ENCODE data around the gene CLDN34.

The CLDN34 gene, protein sequence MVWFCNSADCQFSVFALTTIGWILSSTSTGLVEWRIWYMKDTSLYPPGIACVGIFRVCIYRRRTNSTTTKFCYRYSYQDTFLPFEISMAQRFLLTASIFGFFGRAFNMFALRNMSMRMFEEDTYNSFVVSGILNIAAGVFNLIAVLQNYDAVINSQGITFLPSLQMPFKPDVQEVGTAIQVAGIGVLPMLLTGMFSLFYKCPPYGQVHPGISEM

DNA sequence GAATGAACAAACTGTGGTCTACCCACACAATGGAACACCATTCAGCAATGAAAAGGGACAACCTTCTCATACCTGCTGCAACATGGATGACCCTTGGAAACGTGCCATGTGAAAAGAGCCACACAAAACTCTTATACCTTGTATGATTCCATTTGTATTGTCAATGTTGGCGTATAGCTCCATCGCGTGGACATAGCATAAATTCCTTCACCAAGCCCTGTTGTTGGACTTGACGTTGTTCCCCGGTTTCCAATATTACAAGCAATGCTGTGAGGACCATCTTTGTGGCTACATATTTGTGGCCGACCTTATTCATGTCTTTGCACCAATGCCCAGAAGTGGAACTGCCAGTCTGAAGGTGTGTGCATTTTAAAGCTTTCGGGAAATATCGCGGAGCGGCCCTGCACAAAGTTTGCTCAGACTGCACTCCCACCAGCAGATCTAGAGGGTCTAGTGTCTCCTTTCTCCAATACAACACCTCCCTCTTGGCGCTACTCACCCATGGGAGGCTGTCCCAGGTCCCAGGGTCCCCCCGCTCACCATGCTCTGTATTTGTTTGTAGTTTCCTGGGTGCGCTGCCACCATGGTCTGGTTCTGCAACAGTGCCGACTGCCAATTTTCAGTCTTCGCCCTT lies at the start of gene CLDN34:
CLDN34 (plus strand) TSS at position 584 of the 634 bp plus-strand sequence; CDS start at position 584, 0 bp downstream.
- no peak for ATAC-seq
- H3K27me3 Mint-ChIP-seq: peaks cover 12% of the 10 kb centered on the region
- no peaks in the 10 kb centered on the region for H3K4me1 Mint-ChIP-seq
- no peak within 1 kb of the TSS for H3K4me3 Mint-ChIP-seq
- no peak within 1 kb of the TSS for H3K27ac Mint-ChIP-seq
- H3K36me3 Mint-ChIP-seq: no peaks in the 10 kb centered on the region
- peaks cover 4% of the 10 kb centered on the region for H3K9me3 Mint-ChIP-seq

DNA sequence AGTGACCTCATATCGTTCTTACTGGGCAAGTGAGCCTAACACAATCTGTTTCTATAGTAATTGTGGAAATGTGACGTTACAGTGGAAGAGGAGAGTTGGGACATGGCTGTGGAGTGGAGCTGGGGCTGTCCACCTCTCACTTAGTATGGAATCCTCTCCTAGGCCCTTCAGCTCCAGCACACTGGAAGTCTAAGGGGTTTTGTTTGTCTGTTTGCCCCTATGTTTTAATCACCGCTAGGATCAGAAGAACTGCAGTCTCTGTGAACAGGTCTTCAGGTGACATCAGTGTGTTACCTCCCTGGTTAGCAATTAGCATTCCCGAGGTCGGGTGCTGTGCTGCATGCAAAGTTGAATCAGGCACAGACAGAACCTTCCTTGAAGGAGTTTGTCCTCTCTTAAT lies 49.3 kb upstream of the CLDN34 start:
- Mint-ChIP-seq H3K27me3 (peaks cover 10% of the 10 kb centered on the region), H3K4me1 (no peaks in the 10 kb centered on the region), H3K27ac (no peak overlapping the region), H3K4me3 (no peak overlapping the region), H3K9me3 (peaks cover 4% of the 10 kb centered on the region), H3K36me3 (no peaks in the 10 kb centered on the region)
- no peak for ATAC-seq

DNA sequence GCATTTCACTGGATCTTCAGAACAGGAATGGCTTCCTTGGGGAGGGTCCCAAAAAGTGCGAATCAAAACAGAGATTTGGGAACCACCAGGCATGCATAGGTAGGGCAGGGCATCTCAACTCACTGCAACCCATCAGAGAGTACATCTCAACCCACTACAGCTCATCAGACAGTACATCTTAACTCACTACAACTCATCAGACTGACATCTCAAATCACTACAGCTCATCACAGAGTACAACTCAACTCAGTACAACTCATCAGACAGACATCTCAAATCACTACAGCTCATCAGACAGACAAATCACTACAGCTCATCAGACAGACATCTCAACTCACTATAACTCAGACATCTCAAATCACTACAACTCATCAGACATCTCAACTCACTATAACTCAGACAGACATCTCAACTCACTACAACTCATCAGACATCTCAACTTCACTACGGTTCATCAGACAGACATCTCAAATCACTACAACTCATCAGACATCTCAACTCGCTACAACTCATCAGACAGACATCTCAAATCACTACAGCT lies 47.5 kb upstream of the CLDN34 start:
- Mint-ChIP-seq H3K36me3 (no peaks in the 10 kb centered on the region), H3K27me3 (peaks cover 10% of the 10 kb centered on the region), H3K4me3 (no peak overlapping the region), H3K4me1 (no peaks in the 10 kb centered on the region), H3K27ac (peak overlapping the region; percentile 30), H3K9me3 (peaks cover 4% of the 10 kb centered on the region)
- ATAC-seq: no peak

DNA sequence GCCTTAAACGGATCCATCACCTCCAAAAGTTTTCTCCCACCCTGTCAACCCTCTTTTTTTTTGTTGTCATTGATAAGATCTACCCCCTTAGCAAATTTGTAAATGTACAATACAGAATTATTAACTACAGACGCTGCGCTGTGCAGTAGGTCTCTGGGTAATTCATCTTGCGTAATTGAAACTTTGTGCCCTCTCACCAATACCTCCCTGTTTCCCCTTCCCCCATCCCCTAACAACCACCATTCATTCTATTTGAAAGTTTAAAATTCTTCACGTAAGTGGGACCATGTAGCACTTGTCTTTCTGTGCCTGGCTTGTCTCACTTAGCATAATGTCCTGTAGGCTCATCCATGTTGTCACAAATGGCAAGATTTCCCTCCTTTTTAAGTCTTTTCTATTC lies 45.8 kb upstream of the CLDN34 start:
- no peak overlapping the region for H3K4me3 Mint-ChIP-seq
- no peaks in the 10 kb centered on the region for H3K4me1 Mint-ChIP-seq
- no peaks in the 10 kb centered on the region for H3K36me3 Mint-ChIP-seq
- H3K27me3 Mint-ChIP-seq: peaks cover 10% of the 10 kb centered on the region
- peaks cover 4% of the 10 kb centered on the region for H3K9me3 Mint-ChIP-seq
- H3K27ac Mint-ChIP-seq: no peak overlapping the region
- no peak for ATAC-seq

DNA sequence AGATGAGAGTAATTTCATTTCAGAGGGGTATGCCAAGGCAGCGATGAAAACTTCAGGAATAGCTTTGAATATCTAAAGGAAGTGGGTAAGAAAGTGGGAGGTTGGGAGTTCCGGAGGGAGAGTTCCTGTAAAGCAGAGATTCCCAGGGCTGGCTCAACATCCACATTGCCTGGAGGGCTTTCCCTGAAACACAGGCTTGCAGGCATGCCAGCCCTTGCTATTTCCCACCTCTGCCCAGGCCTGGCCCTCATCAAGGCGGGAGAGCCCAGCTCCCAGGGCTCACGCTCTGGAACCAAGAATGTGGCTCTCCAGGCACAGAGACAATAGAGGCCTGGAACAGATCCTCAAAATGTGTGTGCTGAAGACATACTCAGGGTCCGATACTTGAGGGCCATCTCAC lies 43.8 kb upstream of the CLDN34 start:
- peaks cover 10% of the 10 kb centered on the region for H3K27me3 Mint-ChIP-seq
- ATAC-seq: no peak
- H3K4me3 Mint-ChIP-seq: no peak overlapping the region
- H3K36me3 Mint-ChIP-seq: no peaks in the 10 kb centered on the region
- no peak overlapping the region for H3K27ac Mint-ChIP-seq
- peaks cover 4% of the 10 kb centered on the region for H3K9me3 Mint-ChIP-seq
- no peaks in the 10 kb centered on the region for H3K4me1 Mint-ChIP-seq

DNA sequence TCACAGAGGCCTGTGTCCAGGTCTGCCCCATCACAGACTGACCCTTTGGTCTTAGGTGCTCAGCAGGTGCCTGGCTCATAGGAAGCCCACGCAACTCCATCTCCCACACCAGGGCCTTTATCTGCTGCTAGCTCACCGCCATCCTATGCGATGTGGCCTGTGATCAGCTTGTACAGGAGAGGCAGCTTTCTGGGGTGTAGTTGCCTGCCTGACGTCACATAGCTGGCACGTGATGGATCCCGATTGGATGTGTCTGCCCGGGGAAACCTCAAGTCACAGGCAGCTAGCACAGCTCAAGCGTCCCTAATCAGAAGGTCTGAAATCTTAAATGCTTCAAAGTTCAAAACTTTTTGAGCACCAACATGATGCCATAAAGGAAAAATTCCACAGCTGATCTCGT lies 41.2 kb upstream of the CLDN34 start:
- Mint-ChIP-seq H3K27ac (no peak overlapping the region), H3K27me3 (no peaks in the 10 kb centered on the region), H3K36me3 (no peaks in the 10 kb centered on the region), H3K9me3 (no peaks in the 10 kb centered on the region), H3K4me1 (no peaks in the 10 kb centered on the region), H3K4me3 (no peak overlapping the region)
- ATAC-seq: no peak

DNA sequence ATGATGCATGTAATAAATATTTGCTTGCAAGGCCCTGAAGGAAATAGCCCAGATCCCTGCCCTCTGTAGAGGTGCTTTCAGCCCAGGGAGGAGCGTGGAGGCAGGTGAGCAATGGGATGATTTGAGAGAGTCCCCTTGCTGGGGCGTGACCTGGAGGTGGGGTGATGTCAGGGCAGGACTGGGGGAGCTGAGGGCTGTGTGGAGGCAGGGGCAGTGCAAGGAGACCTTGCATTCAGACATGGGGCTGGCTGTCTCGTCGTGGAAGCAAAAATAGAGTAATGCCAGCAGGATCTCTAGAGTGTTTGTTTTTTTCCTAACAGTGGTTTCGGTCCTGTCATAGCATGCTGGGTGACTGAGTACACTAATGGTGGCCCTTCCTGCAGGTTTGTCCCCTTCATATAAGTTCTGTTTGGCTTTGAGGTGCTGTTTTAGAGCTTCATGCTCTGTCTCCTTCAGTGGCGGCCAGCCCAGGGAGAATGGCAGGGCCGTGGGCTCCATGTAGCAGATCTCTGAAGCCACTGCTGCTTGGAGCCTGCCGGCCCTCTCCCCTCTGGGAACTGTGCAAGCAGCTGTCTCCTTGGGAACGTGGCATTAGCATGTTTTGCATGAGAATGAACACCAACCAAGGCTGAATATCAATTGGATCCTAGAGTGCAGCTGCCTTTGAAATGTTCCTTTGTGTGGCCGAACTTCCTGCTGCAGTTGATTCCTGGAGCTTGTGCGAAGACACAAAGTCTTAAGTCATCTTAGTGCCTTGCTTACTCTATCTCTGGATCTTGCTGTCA lies 39.3 kb upstream of the CLDN34 start:
- Mint-ChIP-seq H3K4me1 (no peaks in the 10 kb centered on the region), H3K27me3 (no peaks in the 10 kb centered on the region)
- no peak for ATAC-seq

DNA sequence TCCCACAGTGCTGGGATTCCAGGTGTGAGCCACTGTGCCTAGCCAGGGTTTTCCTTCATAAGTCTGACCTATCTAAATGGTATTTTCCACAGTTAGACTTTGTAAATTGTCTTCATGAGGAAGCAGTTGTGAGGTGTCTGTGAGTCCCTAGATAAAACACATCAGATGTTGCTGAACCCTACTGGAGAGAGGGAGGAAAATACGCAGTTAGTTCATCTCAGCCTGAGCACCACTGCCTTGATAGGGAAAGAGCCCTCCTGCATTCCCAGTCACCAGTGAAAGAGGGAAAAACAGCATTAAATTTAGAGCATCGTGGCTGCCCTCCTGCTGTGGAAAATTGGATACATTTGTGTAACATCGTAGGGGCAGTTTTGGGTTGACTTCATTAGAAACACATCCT lies 31.7 kb upstream of the CLDN34 start:
- H3K4me1 Mint-ChIP-seq: peaks cover under 1% of the 10 kb centered on the region
- no peaks in the 10 kb centered on the region for H3K27me3 Mint-ChIP-seq
- H3K36me3 Mint-ChIP-seq: no peaks in the 10 kb centered on the region
- H3K9me3 Mint-ChIP-seq: no peaks in the 10 kb centered on the region
- H3K4me3 Mint-ChIP-seq: no peak overlapping the region
- H3K27ac Mint-ChIP-seq: no peak overlapping the region
- ATAC-seq: no peak

More for the DNA sequence above, 39.3 kb upstream of the CLDN34 start:
- no peaks in the 10 kb centered on the region for H3K36me3 Mint-ChIP-seq
- no peak overlapping the region for H3K27ac Mint-ChIP-seq
- H3K9me3 Mint-ChIP-seq: no peaks in the 10 kb centered on the region
- H3K4me3 Mint-ChIP-seq: no peak overlapping the region

DNA sequence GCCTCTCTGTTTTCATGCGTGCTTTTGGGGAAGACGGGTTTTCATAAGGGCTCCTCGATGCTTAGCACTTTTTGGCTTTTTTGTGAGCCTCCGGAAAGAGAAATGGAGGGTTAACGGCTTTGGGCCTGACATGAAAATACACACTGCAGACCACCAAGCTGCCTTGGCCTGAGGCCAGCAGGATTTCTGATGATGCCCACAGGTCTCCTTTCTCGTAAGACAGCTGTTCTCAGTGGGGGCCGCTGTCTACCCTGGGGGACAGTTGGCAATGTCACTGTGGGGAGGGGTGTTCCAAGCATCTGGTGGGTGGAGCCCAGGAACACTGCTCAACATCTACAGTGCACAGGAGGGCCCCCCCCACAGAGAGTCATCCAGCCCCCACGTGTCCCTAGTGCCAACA lies 29.4 kb upstream of the CLDN34 start:
- no peak overlapping the region for H3K27ac Mint-ChIP-seq
- no peaks in the 10 kb centered on the region for H3K27me3 Mint-ChIP-seq
- H3K4me1 Mint-ChIP-seq: peaks cover 17% of the 10 kb centered on the region
- H3K36me3 Mint-ChIP-seq: no peaks in the 10 kb centered on the region
- H3K4me3 Mint-ChIP-seq: no peak overlapping the region
- ATAC-seq: no peak
- no peaks in the 10 kb centered on the region for H3K9me3 Mint-ChIP-seq

DNA sequence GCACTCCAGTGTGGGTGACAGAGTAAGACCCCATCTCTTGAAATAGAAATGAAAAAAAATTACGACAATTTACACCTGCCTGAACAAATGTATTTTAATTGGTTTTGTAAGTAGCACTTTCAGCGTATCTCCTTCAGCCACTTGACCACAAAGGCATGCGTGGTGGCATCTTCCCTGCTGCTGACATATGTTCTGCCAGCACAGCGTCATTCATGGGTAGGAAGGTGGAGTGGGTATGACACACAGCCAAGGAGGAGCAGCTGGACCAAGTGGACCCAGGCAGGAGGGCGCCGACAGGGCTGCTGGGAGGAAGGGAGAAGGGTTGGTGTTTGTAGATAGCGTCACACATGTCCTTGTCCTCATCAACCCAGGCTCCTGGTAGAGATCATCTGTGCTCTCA lies 28.6 kb upstream of the CLDN34 start:
- no peak overlapping the region for H3K4me3 Mint-ChIP-seq
- no peak for ATAC-seq
- no peaks in the 10 kb centered on the region for H3K36me3 Mint-ChIP-seq
- H3K27ac Mint-ChIP-seq: no peak overlapping the region
- peaks cover 3% of the 10 kb centered on the region for H3K9me3 Mint-ChIP-seq
- no peaks in the 10 kb centered on the region for H3K27me3 Mint-ChIP-seq
- peaks cover 22% of the 10 kb centered on the region for H3K4me1 Mint-ChIP-seq

DNA sequence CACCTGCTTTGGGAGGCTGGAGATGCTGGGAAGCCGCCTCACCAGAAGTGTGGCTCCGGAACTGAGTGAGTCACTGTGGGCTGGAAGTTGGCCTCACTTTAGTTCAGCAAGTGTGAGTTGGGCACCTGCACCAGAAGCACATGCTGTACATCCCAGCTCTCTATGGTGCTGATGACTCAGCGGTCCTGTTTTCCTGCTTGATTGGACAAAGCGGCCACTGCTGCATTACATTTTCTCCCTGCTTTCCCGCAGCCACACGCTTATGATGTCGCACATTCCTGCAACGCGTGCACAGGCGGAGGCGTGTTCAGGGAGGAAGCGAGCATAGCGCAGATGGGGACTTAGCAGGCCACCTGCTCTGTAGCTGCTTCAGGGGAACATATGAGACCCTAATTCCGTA lies 26.7 kb upstream of the CLDN34 start:
- ATAC-seq: no peak
- Mint-ChIP-seq H3K9me3 (peaks cover 3% of the 10 kb centered on the region), H3K4me1 (peaks cover 23% of the 10 kb centered on the region), H3K4me3 (no peak overlapping the region), H3K27ac (peak overlapping the region; percentile 85), H3K36me3 (no peaks in the 10 kb centered on the region), H3K27me3 (no peaks in the 10 kb centered on the region)

DNA sequence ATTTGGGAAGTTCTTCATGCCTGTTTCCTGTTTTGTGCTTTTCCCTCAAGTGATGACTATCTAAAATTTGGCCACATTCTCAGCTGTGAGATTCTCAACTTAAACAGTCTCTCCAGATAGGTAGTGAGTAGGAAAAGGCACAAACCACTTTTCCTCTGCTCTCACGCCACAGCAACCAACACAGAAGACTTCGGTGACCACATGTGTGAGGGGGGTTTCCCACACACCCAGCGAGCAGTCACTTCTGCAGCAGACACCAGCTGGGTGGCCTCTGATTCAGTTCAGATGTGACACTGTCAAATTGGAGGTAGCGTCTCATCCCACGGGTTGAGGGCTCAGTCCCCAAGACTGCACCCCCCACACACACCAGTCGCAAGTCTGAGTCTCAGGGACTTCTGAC lies 25.1 kb upstream of the CLDN34 start:
- no peaks in the 10 kb centered on the region for H3K36me3 Mint-ChIP-seq
- peak overlapping the region; percentile 85 for H3K27ac Mint-ChIP-seq
- H3K4me1 Mint-ChIP-seq: peaks cover 23% of the 10 kb centered on the region
- peaks cover 3% of the 10 kb centered on the region for H3K9me3 Mint-ChIP-seq
- H3K4me3 Mint-ChIP-seq: peak overlapping the region; percentile 38
- ATAC-seq: peak; percentile 94
- H3K27me3 Mint-ChIP-seq: no peaks in the 10 kb centered on the region

DNA sequence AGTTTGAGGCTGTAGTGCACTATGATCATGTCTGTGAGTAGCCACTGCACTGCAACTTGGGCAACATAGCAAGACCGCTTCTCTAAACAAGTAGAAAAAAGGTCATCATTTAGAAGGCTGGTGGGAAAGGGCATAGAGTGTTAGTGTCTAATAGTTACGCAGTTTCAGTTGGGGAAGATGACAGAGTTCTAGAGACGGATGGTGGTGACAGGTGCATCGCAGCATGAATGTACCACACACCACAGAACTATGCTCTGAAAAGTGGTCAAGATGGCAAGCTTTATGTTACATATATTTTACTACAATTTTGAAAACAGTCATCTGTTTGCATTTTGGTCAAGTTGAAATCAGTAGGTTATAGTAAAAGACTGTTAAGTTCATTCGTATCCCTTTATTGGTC lies 23.7 kb upstream of the CLDN34 start:
- Mint-ChIP-seq H3K9me3 (peaks cover 3% of the 10 kb centered on the region), H3K27ac (peak overlapping the region; percentile 85), H3K27me3 (no peaks in the 10 kb centered on the region), H3K4me1 (peaks cover 23% of the 10 kb centered on the region), H3K36me3 (no peaks in the 10 kb centered on the region), H3K4me3 (no peak overlapping the region)
- ATAC-seq: peak; percentile 42

DNA sequence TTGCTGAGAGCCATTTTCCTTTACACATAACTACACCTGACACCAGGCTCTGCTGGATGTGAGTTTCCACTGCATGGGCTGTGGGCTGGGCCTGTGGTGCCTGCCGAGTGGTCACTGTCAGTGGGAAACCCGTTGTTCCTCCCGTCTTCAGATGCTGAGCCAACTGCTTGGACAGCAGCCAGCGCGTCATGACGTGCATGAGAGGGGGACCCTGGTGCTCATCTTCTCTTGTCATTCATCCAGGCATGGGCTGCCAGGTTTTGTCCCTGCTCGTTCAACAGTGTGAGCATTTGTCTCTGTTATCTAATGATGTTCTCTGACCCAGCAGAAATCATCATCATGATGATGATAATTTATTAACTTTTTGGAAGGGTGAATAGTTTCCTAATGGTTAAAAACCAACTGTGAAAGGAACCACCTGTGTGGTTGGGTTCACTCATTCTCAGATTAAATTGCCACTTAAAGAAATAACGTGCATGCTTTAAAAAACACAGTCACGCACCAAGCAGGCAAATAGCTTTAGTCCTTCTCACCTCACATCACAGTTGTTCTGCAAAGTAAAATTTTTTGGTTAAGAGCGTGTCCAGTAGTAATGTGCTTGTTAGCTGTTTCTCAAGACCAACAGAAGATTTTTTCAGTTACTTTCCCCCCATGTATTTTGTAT lies 19.9 kb upstream of the CLDN34 start:
- no peak for ATAC-seq
- no peak overlapping the region for H3K4me3 Mint-ChIP-seq
- no peak overlapping the region for H3K27ac Mint-ChIP-seq
- H3K27me3 Mint-ChIP-seq: no peaks in the 10 kb centered on the region
- H3K4me1 Mint-ChIP-seq: peaks cover 11% of the 10 kb centered on the region
- no peaks in the 10 kb centered on the region for H3K36me3 Mint-ChIP-seq
- H3K9me3 Mint-ChIP-seq: peaks cover 3% of the 10 kb centered on the region

DNA sequence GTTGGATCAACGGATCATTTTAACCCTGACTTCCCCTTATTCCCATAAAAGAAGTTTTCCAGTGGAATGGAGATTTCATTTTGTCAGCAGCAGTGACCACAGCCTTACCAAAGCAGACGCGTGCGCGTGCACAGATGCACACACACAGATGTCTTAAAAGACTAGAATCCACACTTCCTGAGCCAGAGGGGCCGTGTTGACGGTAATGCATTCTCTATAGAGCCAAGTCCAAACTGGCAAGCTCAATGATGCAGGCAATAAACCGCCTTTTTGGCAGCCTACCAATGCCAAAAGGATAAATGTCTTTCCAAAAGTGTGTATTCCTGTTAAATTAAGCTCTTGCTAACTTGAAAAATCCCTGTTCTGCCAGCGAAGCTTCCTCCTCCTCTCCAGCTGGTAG lies 18.8 kb upstream of the CLDN34 start:
- H3K9me3 Mint-ChIP-seq: peaks cover under 1% of the 10 kb centered on the region

More for the DNA sequence above, 18.8 kb upstream of the CLDN34 start:
- no peaks in the 10 kb centered on the region for H3K36me3 Mint-ChIP-seq
- no peak for ATAC-seq
- peaks cover 2% of the 10 kb centered on the region for H3K4me1 Mint-ChIP-seq
- H3K27ac Mint-ChIP-seq: no peak overlapping the region
- no peak overlapping the region for H3K4me3 Mint-ChIP-seq
- H3K27me3 Mint-ChIP-seq: no peaks in the 10 kb centered on the region

All from stimulated activated memory B cell treated with anti-CD40 and anti-IgM and Interleukin-4, amounts not matched to agents 10 μg/mL and 1 μg/mL and 100 μg/mL, for 72 hours (primary cell).